ENCODE measurements around the gene SHROOM1.
A peak's percentile ranks its signal among the peaks of the same experiment; 100 is the strongest.
"Not testable (repeated sequence)": the region's sequence is repeated elsewhere in the genome, so short reads cannot be mapped to it uniquely, and the experiment has no call there.

The SHROOM1 gene

GRCh38 chr5:132830436-132831094 is at the start of gene SHROOM1:
Gene SHROOM1, minus strand, starts transcription at chr5:132830647. Its CDS starts 4,507 bp downstream, at chr5:132826140.
- DNase-seq (ENCODE audit: low read depth) = peak; percentile 59

DNA sequence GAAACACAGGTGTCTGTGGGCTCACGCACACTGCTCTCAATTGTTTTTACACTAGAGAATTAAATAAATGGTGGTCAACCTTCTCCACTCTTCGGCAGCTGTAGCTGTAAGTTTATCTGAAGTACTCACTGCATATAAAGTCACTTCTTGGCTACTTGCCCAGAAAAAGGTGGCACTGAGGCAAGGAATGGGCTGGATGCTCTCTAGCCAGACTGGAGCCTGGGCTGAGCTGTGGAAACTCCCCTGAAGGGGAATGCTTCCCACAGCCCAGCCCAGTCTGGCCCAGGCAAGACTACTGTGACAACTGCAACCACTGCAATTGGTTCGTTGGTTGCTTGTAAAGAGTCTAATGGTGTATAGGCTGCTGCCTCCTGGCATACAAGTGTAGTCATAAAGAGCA is 47.5 kb upstream of the SHROOM1 start:
- peak; percentile 13 for DNase-seq (ENCODE audit: low read depth)

DNA sequence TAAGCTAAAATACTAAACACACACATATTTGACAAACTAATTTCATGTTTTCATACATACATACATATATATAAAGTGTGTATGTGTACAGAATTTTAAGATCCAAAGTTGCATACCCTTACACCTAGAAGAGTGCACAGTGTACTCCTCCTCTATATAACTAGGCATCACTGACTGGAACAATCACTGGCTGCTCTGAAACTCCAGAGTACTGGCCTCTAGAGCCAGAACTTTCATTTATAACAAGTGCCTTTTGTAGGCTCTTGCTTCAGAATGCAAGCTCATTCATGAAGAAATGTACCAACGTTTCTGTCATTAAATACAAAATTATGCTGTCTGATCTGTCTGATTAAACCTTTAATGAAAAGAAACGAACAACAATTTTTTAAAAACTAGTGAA is 47.0 kb upstream of the SHROOM1 start:
- no peak for DNase-seq (ENCODE audit: low read depth)

GRCh38 chr5:132876020-132876759 is 45.7 kb upstream of the SHROOM1 start:
- no peak for DNase-seq (ENCODE audit: low read depth)

DNA sequence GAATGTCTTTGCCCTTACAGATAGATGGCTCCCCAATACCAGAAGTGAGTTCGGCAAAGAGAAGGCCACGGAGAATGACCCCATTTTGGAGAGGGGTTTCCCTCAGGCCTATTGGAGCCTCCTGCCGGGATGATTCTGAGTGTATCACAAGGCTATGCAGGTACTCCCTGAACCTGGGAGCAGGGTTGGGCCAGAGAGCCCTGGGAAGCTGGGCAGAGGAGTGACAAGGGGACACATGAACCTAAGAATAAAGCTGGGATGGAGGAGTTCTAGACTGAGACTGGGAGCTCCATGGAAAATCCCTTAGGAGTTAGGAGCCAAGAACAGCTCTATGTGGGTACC is 43.5 kb upstream of the SHROOM1 start:
- no peak for DNase-seq (ENCODE audit: low read depth)

- DNase-seq (ENCODE audit: low read depth) = no peak
Observed at GRCh38 chr5:132873119-132873929, 42.9 kb upstream of the SHROOM1 start, which contains the start of gene LEAP2. Gene LEAP2, plus strand, starts transcription at chr5:132873668. Its CDS starts 27 bp downstream, at chr5:132873695.

GRCh38 chr5:132872788-132873118 is 42.3 kb upstream of the SHROOM1 start:
- no peak for DNase-seq (ENCODE audit: low read depth)

- DNase-seq (ENCODE audit: low read depth) = no peak
Observed at GRCh38 chr5:132871459-132872284, 41.2 kb upstream of the SHROOM1 start.

- no peak for DNase-seq (ENCODE audit: low read depth)
Observed at GRCh38 chr5:132870801-132871200, 40.4 kb upstream of the SHROOM1 start.

DNA sequence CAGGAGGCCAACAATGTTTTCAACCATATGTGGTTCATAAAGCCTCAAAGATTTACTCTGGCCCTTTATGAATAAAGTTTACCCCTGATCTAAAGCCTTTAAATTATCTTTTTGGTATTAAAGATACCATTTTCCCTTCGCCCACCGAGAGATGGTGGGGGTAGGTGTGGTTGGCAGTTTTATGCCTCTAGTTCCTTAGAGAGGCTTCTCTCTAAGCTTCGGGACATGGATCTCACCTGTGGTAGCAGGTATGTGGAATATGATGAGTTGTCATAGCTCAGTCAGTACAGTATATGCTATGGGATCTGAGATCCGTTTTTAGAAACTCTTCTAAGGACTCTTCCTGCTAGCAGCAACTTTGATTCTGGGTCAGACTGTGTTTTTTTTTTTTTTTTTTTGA is 38.3 kb upstream of the SHROOM1 start:
- no peak for DNase-seq (ENCODE audit: low read depth)

DNA sequence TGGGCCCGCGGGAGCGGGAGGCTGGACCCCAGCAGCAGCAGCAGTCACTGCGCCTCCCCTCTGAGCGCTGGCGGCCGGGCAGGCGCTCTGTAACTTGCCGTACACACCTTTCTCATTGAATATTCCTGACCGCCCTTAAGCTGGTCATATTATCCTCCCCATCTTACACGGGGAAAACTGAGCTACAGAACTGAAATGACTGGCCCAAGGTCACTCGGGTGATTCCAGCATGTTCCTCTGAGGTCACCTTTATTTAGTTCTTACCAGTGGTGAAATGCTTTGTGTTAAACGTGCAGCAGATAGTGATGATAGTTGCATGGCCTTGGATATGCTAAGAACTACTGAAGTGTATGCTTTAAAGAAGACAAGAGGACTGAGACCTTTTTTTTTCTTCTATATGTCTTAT is 36.6 kb upstream of the SHROOM1 start:
- no peak for DNase-seq (ENCODE audit: low read depth)

GRCh38 chr5:132866342-132867045 is 36.0 kb upstream of the SHROOM1 start, which contains the start of the genes GDF9 and UQCRQ:
Gene GDF9, minus strand, starts transcription at chr5:132866469. Its CDS starts 1,936 bp downstream, at chr5:132864533.
Gene UQCRQ, plus strand, starts transcription at chr5:132866642. Its CDS starts 240 bp downstream, at chr5:132866882.
- peak; percentile 100 for DNase-seq (ENCODE audit: low read depth)

- DNase-seq (ENCODE audit: low read depth) = no peak
Observed at GRCh38 chr5:132865668-132866341, 35.4 kb upstream of the SHROOM1 start.

DNA sequence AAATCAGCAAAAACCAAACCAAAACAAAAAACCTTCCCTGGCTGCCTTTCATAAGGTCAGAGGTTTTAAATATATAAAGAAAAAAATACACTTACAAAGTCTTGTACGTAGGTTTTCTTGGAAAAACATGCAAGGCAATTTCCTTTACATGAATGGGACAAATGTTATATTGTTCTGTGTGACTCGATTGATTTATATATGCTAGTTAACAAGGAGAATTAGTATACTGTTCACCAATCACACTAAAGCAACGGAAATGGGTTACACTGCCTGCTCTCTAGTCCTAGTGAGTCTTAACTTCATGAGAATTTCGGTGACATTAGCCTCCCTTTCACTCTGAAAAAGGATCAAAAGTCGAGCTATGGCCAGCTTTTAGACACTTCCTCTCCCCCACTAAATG is 30.3 kb upstream of the SHROOM1 start:
- DNase-seq (ENCODE audit: low read depth) = no peak

DNA sequence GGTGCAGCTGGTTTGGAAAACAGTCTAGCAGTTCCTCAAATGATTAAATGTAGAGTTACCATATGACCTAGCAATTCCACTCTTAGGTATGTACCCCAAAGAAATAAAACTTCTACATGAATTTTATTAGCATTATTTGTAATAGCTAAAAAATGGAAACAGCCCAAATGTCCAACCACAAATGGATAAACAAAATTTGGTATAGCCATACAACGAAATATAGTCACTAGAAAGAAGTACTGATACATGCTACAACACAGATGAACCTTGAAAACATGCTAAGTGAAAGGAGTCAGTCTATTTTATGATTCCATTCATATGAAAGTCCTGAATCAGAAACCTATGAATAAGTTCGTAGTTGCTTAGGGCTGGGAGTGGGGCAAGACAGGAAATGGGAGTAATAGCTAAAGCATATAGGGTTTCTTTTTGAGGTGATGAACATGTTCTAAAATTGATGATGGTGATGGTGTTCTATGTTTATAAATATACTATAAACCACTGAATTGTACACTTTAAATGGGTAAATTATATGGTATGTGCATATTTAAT is 29.5 kb upstream of the SHROOM1 start:
- DNase-seq (ENCODE audit: low read depth) = no peak

DNA sequence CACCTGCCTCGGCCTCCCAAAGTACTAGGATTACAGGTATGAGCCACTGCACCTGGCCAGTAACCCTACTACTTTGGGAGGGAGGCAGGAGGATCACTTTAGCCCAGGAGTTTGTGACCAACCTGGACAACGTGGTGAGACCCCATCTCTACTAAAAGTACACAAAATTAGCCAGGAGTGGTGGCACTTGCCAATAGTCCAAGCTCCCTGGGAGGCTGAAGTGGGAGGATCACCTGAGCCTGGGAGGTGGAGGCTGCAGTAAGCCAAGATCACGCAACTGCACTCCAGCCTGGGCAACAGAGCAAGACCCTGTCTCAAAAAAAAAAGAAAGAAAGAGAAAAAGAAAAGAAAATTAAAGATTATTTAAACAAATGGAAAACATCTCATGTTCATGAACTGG is 25.6 kb upstream of the SHROOM1 start:
- DNase-seq (ENCODE audit: low read depth) = no peak

DNA sequence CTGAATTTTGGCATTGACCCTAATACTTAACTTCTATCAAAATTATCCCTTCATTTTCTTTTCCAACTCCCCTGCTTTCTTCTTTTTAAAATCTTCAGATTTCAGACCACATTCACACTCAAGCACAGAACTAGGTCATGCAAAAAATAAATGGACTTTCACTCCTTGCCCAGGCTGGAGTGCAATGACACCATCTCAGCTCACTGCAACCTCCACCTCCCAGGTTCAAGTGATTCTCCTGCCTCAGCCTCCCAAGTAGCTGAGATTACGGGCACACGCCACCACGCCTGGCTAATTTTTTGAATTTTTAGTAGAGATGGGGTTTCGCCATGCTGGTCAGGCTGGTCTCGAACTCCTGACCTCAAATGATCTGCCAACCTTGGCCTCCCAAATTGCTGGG is 24.5 kb upstream of the SHROOM1 start:
- not testable (repeated sequence) for DNase-seq (ENCODE audit: low read depth)

GRCh38 chr5:132854301-132854700 is 23.9 kb upstream of the SHROOM1 start:
- DNase-seq (ENCODE audit: low read depth) = no peak

- no peak for DNase-seq (ENCODE audit: low read depth)
Observed at GRCh38 chr5:132853790-132854189, 23.3 kb upstream of the SHROOM1 start.

- no peak for DNase-seq (ENCODE audit: low read depth)
Observed at GRCh38 chr5:132853323-132853722, 22.9 kb upstream of the SHROOM1 start.
